HFF-Myc (cell line): ENCODE measurements around the gene PARP16.

Experiments used
- DNase-seq: peaks from one replicate; pipeline ENCODE4 v3.0.0-alpha.2; 2011; ENCODE audit warnings: low read depth; ENCODE audit errors: extremely low read depth
- H3K4me3 ChIP-seq: replicated peaks from 2 replicates; pipeline ENCODE4 v1.5.1; 2011; ENCODE audit warnings: low read depth, mild to moderate bottlenecking, control low read depth, low read length
- TF ChIP-seq, protein P1 (sequence below): IDR thresholded peaks from 2 replicates; pipeline ENCODE4 v1.5.1; 2012; ENCODE audit warnings: mild to moderate bottlenecking, low read depth, low read length, control low read depth; ENCODE audit errors: missing control alignments

PARP16 gene

DNA sequence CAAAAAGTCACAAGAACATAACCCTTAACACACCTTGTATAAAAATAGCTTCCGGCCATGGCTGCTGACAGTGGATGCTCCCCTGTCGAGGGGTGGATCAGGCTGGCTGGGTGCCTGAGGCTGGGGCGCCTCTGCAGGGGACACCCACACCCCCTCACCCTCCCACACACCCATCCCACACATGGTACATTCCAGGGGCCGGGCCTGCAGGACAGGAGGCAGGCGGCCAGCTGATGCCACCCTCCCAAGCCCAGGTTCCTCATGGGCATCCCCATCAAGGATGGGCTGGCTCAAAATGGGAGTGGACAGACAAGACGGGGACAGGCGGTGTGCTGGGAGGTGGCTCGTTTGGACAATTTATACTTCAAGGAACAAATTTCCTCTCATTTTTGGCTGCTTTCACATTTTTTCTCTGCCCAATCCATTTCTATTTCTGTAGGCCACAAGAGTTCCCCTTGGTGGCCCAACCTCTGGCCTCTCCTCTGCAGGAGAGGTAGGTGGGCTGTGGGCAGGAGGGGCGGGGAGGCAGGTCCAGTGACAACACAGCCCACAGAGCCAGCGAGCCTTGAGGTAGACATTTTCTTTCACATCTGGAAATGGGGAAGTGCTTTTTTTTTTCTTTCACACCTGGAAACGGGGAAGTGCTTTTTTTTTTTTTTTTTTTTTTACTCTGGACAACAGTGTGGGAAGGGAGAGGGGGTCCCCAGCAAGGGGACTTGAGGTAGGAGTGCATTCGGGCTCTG lies 41.1 kb upstream of the PARP16 start:
- H3K4me3 ChIP-seq = no peak overlapping the region
- TF ChIP-seq, protein P1, sequence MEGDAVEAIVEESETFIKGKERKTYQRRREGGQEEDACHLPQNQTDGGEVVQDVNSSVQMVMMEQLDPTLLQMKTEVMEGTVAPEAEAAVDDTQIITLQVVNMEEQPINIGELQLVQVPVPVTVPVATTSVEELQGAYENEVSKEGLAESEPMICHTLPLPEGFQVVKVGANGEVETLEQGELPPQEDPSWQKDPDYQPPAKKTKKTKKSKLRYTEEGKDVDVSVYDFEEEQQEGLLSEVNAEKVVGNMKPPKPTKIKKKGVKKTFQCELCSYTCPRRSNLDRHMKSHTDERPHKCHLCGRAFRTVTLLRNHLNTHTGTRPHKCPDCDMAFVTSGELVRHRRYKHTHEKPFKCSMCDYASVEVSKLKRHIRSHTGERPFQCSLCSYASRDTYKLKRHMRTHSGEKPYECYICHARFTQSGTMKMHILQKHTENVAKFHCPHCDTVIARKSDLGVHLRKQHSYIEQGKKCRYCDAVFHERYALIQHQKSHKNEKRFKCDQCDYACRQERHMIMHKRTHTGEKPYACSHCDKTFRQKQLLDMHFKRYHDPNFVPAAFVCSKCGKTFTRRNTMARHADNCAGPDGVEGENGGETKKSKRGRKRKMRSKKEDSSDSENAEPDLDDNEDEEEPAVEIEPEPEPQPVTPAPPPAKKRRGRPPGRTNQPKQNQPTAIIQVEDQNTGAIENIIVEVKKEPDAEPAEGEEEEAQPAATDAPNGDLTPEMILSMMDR = no peak
- DNase-seq = no peak

DNA sequence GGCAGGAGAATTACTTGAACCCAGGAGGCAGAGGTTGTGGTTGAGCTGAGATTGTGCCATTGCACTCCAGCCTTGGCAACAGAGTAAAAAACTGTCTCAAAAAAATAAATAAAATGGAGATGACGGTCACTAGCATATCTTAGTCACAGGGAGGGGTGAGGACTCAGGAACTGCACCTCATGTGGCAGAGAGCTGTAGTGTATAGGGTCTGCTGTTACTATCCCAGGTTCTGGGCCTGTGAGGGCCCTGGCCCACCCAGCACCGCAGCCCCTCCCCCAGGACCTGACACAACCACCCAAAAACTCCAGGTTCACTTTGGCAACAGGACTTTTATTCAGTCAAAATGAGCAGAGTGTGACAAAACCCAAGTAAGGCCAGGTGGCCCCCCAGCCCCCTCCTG lies 40.1 kb upstream of the PARP16 start:
- H3K4me3 ChIP-seq = no peak overlapping the region
- no peak for DNase-seq
- TF ChIP-seq, protein P1 = no peak

DNA sequence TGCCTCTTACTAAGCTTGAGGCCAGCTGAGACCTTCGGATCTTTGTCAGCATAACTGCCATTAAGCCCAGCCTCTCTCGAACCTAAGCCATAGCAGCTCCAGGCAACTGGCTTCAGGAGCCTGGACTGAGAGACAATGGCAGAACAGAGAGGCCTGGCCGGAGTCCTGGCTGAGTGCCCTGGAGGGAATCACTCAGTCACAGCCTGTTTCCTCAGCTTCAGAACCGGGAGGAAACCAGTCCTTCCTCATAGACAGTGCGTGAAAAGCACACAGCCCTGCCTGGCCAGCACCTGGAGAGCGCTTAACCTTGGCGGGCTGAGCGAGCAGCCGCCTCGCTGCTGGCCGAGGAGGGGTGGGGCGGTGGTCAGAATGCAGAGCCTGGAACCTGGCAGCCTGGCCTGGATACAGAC lies 39.4 kb upstream of the PARP16 start:
- H3K4me3 ChIP-seq = no peak overlapping the region
- TF ChIP-seq, protein P1 = no peak
- DNase-seq = no peak

DNA sequence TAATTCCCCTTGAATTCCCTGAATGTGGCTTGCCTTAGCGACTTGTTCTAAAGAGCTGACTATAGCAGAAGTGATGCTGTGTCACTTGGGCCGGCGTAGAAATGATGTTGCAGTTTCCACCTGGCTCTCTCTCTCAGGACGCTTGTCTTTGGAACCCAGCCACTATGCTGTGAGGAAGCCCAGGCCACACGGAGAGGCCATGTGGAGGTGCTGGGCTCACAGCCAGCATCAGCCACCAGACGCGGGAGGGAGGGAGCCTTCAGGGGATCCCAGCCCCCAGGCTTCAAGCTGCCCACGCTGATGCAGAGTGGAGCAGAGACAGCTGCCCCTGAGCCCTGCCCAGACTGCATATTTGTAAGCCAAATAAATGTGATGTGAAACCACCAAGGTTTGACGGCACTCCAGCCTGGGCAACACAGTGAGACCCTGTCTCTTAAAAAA lies 36.4 kb upstream of the PARP16 start:
- TF ChIP-seq, protein P1 = no peak
- peak; percentile 19 for DNase-seq
- no peak overlapping the region for H3K4me3 ChIP-seq

DNA sequence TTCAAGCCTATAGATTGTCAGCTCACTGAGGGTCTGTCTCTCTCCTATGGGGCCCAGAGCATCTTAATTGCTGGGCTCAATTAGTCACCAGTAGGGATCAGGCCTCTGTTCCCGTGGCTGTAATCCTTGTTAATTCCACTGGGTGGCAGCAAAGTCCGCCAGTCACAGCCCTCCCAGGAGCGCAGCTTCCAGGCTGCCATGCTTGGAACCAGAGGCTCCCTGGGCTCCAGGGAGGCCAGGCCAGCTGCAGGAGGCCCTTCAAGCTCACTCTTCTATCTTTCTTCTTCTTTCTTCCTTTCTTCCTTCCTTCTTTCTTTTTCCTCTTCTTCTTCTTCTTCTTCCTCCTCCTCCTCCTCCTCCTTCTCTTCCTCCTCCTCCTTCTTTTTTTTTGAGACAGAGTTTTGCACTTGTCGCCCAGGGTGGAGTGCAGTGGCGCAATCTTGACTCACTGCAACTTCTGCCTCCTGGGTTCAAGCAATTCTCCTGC lies 32.2 kb upstream of the PARP16 start:
- TF ChIP-seq, protein P1 = peak; percentile 75
- DNase-seq = peak; percentile 50
- H3K4me3 ChIP-seq = no peak overlapping the region

DNA sequence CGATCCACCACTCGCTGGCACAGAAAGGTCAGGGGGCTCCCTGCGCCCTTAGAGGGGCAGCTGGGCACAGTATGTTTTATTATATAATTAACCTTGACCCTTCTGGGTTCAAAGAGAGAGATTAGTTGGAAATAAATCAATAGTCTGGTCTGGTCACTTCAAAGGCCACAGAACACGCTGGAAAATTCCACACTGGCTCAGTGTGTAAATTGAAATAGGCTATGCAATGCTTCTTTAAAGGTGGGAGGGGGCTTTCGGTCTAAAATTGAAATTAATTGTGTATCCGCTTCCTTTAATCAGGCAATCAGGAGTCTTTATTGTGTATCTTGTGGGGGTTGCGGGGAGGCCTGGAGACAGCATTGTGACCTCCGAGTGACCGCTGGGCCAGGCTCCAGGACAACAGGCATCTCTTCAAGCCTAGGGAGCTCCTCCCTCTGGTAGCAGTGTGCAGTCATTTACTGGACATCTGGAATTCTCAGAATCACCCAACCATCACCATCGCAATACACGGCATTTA lies 25.8 kb upstream of the PARP16 start:
- TF ChIP-seq, protein P1 = no peak
- H3K4me3 ChIP-seq = no peak overlapping the region
- no peak for DNase-seq
